SU-DHL-6 (cell line): Measurements from ENCODE around the gene CDH24.

Experiments
- CTCF ChIP-seq: fragments of 200-600 bp; sonication (generic); IDR thresholded peaks from one replicate; pipeline ENCODE4 v1.5.1; 2017; ENCODE audit warnings: antibody characterized with exemption, mild to moderate bottlenecking, low read length, moderate library complexity; ENCODE audit not compliant: insufficient read depth, poor library complexity, severe bottlenecking
- EZH2phosphoT487 ChIP-seq: fragments of 200-600 bp; sonication (generic), shearing (Covaris generic); conservative IDR thresholded peaks from 2 replicates; pipeline ENCODE4 v1.6.1; 2018; ENCODE audit warnings: mild to moderate bottlenecking, antibody characterized with exemption, low read length, moderate library complexity, mixed read lengths

- no peak for TF ChIP-seq CTCF
- TF ChIP-seq EZH2phosphoT487 = no peak
Observed at GRCh38 chr14:23024612-23025075, 32.7 kb downstream of the CDH24 start.
